Subcutaneous abdominal adipose tissue (tissue), 5 donors: ENCODE data around the gene CACNA1F.

Experiments used
- H3K27ac ChIP-seq: one replicate; pipeline ENCODE4 v1.7.0; 2013; ENCODE audit warnings: low read depth, mild to moderate bottlenecking, inconsistent platforms, low read length, moderate library complexity
- H3K27me3 ChIP-seq, 5 donors: one replicate each; pipeline ENCODE4 v1.7.0; 2013; ENCODE audit warnings: low read length in 5 of 5, inconsistent platforms in 1 of 5; ENCODE audit not compliant: control insufficient read depth in 5 of 5, insufficient read depth in 4 of 5
- H3K36me3 ChIP-seq, 5 donors: one replicate each; pipeline ENCODE4 v1.7.0; 2013; ENCODE audit warnings: low read length in 5 of 5; ENCODE audit not compliant: control insufficient read depth in 5 of 5, insufficient read depth in 5 of 5
- H3K4me1 ChIP-seq, 5 donors: one replicate each; pipeline ENCODE4 v1.7.0; 2013; ENCODE audit warnings: low read length in 5 of 5, mild to moderate bottlenecking in 3 of 5, moderate library complexity in 1 of 5; ENCODE audit not compliant: control insufficient read depth in 5 of 5, insufficient read depth in 5 of 5
- H3K4me3 ChIP-seq, 5 donors: one replicate each; pipeline ENCODE4 v1.7.0; 2013; ENCODE audit warnings: low read length in 5 of 5, low read depth in 1 of 5
- H3K9ac ChIP-seq, 5 donors: one replicate each; pipeline ENCODE4 v1.7.0; 2013; ENCODE audit warnings: low read length in 5 of 5, mild to moderate bottlenecking in 4 of 5, moderate library complexity in 3 of 5
- H3K9me3 ChIP-seq, 5 donors: one replicate each; pipeline ENCODE4 v1.7.0; 2013; ENCODE audit warnings: low read length in 5 of 5; ENCODE audit not compliant: control insufficient read depth in 5 of 5
- donor health status: healthy.
- donor health status: healthy.
- donor health status: healthy.
- donor health status: healthy.
- donor health status: healthy.

CACNA1F gene

GRCh38 chrX:49233176-49233575, at the start of gene CACNA1F:
TSS of gene CACNA1F (minus strand) at chrX:49233340. CDS start at chrX:49233309, 31 bp downstream.
- H3K9me3 ChIP-seq: peaks cover 0 to 4% (median 0%) of the 10 kb centered on the region in 5 donors
- peaks cover 0 to 3% (median 0%) of the 10 kb centered on the region in 5 donors for H3K27me3 ChIP-seq
- H3K27ac ChIP-seq: no peak within 1 kb of the TSS
- no peak within 1 kb of the TSS for H3K9ac ChIP-seq
- H3K4me3 ChIP-seq: no peak within 1 kb of the TSS
- no peaks in the 10 kb centered on the region for H3K36me3 ChIP-seq
- H3K4me1 ChIP-seq: peaks cover 0 to 18% (median 6%) of the 10 kb centered on the region in 5 donors

GRCh38 chrX:49282647-49283011, 49.5 kb upstream of the CACNA1F start:
- Histone ChIP-seq H3K27ac (no peak overlapping the region), H3K4me1 (no peaks in the 10 kb centered on the region)

GRCh38 chrX:49278081-49278480, 44.9 kb upstream of the CACNA1F start:
- Histone ChIP-seq H3K36me3 (no peaks in the 10 kb centered on the region), H3K4me3 (no peak overlapping the region), H3K9ac (no peak overlapping the region), H3K27ac (no peak overlapping the region), H3K4me1 (peaks cover 0 to 2% (median 0%) of the 10 kb centered on the region in 5 donors), H3K9me3 (no peaks in the 10 kb centered on the region), H3K27me3 (peaks cover 0 to 10% (median 6%) of the 10 kb centered on the region in 5 donors)

More at GRCh38 chrX:49282647-49283011, 49.5 kb upstream of the CACNA1F start:
- Histone ChIP-seq H3K27me3 (peaks cover 0 to 15% (median 11%) of the 10 kb centered on the region in 5 donors), H3K4me3 (no peak overlapping the region), H3K36me3 (peaks cover 0 to 4% (median 0%) of the 10 kb centered on the region in 5 donors), H3K9ac (no peak overlapping the region), H3K9me3 (no peaks in the 10 kb centered on the region)

DNA sequence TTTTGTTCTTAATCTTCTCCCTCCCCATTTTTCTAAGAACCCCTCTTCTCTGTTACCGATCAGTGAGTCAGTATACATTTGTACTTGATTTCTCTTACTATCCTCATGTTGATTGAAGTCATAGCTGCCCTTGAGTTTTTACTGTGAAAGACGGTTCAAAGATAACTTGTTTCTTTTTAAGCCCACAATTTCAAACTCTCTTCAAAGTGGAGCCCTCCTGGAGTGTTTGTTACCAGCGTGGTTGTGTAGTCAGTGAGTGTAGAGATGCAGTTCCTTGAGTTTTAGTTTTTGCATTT, 44.3 kb upstream of the CACNA1F start:
- Histone ChIP-seq H3K9me3 (no peaks in the 10 kb centered on the region), H3K4me3 (no peak overlapping the region), H3K27ac (no peak overlapping the region), H3K36me3 (no peaks in the 10 kb centered on the region), H3K9ac (no peak overlapping the region), H3K27me3 (peaks cover 0 to 10% (median 6%) of the 10 kb centered on the region in 5 donors), H3K4me1 (peaks cover 0 to 5% (median 2%) of the 10 kb centered on the region in 5 donors)

GRCh38 chrX:49276671-49277534, 43.8 kb upstream of the CACNA1F start:
- Histone ChIP-seq H3K4me3 (no peak overlapping the region), H3K27me3 (peaks cover 0 to 8% (median 5%) of the 10 kb centered on the region in 5 donors), H3K9me3 (no peaks in the 10 kb centered on the region), H3K36me3 (no peaks in the 10 kb centered on the region), H3K9ac (no peak overlapping the region), H3K4me1 (peaks cover 0 to 11% (median 8%) of the 10 kb centered on the region in 5 donors), H3K27ac (no peak overlapping the region)

- Histone ChIP-seq H3K9ac (no peak overlapping the region), H3K27me3 (peaks cover 0 to 8% (median 2%) of the 10 kb centered on the region in 5 donors), H3K9me3 (no peaks in the 10 kb centered on the region), H3K4me3 (no peak overlapping the region), H3K36me3 (no peaks in the 10 kb centered on the region), H3K4me1 (peaks cover 0 to 15% (median 11%) of the 10 kb centered on the region in 5 donors), H3K27ac (no peak overlapping the region)
Observed at GRCh38 chrX:49276207-49276606, 43.1 kb upstream of the CACNA1F start.

DNA sequence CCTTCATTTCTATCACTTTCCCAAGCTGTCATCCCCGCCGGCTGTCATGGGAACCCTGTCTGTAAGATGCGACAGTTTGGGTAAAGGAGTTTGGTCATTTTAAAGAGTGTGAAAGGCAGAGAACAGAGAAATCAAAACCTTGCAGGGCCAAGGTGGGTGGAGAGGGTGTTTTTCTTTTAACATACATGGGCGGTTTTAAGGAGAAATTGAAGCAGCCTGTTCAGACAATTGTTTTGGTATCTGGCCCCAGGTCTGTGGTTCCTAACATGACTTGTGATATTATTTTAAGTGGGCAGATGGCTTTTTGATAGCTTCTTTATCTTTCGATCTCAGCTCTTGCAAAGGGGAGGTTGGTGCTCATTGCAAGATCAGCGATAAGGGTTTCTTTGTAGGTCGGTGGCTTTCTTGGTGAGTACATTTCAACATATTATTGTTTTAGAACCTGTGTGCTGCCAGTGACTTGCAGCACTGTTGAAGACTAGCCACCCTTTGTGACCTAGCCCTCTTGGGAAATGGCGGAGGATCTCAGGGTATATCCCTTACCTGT, 40.1 kb upstream of the CACNA1F start:
- H3K9ac ChIP-seq: no peak overlapping the region
- H3K36me3 ChIP-seq: no peaks in the 10 kb centered on the region
- H3K27ac ChIP-seq: no peak overlapping the region
- no peak overlapping the region for H3K4me3 ChIP-seq
- peaks cover 0 to 8% (median 2%) of the 10 kb centered on the region in 5 donors for H3K27me3 ChIP-seq
- no peaks in the 10 kb centered on the region for H3K9me3 ChIP-seq
- H3K4me1 ChIP-seq: peaks cover 0 to 33% (median 26%) of the 10 kb centered on the region in 5 donors

GRCh38 chrX:49272421-49272820, 39.3 kb upstream of the CACNA1F start:
- H3K4me3 ChIP-seq: no peak overlapping the region
- H3K27me3 ChIP-seq: peaks cover 0 to 8% (median 2%) of the 10 kb centered on the region in 5 donors
- H3K36me3 ChIP-seq: no peaks in the 10 kb centered on the region
- H3K27ac ChIP-seq: no peak overlapping the region
- H3K4me1 ChIP-seq: peaks cover 0 to 34% (median 26%) of the 10 kb centered on the region in 5 donors
- no peaks in the 10 kb centered on the region for H3K9me3 ChIP-seq
- no peak overlapping the region for H3K9ac ChIP-seq

- Histone ChIP-seq H3K9me3 (no peaks in the 10 kb centered on the region), H3K36me3 (no peaks in the 10 kb centered on the region), H3K9ac (no peak overlapping the region), H3K27ac (no peak overlapping the region), H3K4me1 (peaks cover 0 to 34% (median 24%) of the 10 kb centered on the region in 5 donors), H3K4me3 (no peak overlapping the region), H3K27me3 (peaks cover 0 to 10% (median 2%) of the 10 kb centered on the region in 5 donors)
Observed at GRCh38 chrX:49271341-49271740, 38.2 kb upstream of the CACNA1F start.

GRCh38 chrX:49270249-49270921, 37.2 kb upstream of the CACNA1F start:
- Histone ChIP-seq H3K4me1 (peaks cover 0 to 34% (median 24%) of the 10 kb centered on the region in 5 donors), H3K27me3 (peaks cover 0 to 14% (median 2%) of the 10 kb centered on the region in 5 donors), H3K9me3 (no peaks in the 10 kb centered on the region), H3K4me3 (peak overlapping the region in 4 of 5 donors; percentile 51 to 75 (median 64)), H3K9ac (peak overlapping the region in 3 of 5 donors; percentile 34 to 62 (median 44)), H3K36me3 (no peaks in the 10 kb centered on the region), H3K27ac (no peak overlapping the region)
